H1 (cell line): ENCODE measurements around the gene DOCK8. TPM values are rescaled to one million over a fixed set of nuclear protein-coding genes. Genes with fewer than 3 reads are reported as not detected.

ENCODE experiments used
- CTCF ChIA-PET: fragments of 300-600 bp; sonication (Branson Sonifier 250); formaldehyde crosslinking; loops from one replicate; lab custom pipeline; 2021; ENCODE audit not compliant: partially characterized antibody; lab: Charles Lee
- POLR2A ChIA-PET: fragments of 300-600 bp; sonication (Branson Sonifier 250); formaldehyde crosslinking; loops from one replicate; lab custom pipeline; 2021; ENCODE audit warnings: inconsistent platforms; ENCODE audit not compliant: partially characterized antibody; lab: Charles Lee
- DNase-seq, 2 experiments: peaks; one replicate each; pipeline versions ENCODE4 v3.0.0 to v3.0.0-alpha.2; 2010 to 2022; ENCODE audit warnings: low spot score in 2 of 2, low read depth in 1 of 2, mixed read lengths in 1 of 2
- FAIRE-seq: peaks from 2 replicates; lab custom pipeline; 2011; peaks lifted over from hg19 to GRCh38; lab: Jason Lieb, UNC
- H2AFZ ChIP-seq: 2 replicates; pipeline ENCODE4 v1.8.1; 2012; ENCODE audit warnings: low read length, inconsistent platforms
- H2AK5ac ChIP-seq: 2 replicates; pipeline ENCODE4 v1.6.1; 2013; ENCODE audit warnings: low read depth, low read length
- H2BK120ac ChIP-seq: replicated peaks from 2 replicates; pipeline ENCODE3; 2013; ENCODE audit warnings: low read depth, low read length, inconsistent platforms
- H2BK12ac ChIP-seq: 2 replicates; pipeline ENCODE4 v1.6.1; 2013; ENCODE audit warnings: low read depth, low read length
- H2BK15ac ChIP-seq: 2 replicates; pipeline ENCODE4 v1.6.1; 2013; ENCODE audit warnings: low read length
- H2BK20ac ChIP-seq: 2 replicates; pipeline ENCODE4 v1.6.1; 2013; ENCODE audit warnings: low read length
- H2BK5ac ChIP-seq: 2 replicates; pipeline ENCODE4 v1.6.1; 2013; ENCODE audit warnings: low read depth, low read length
- H3K14ac ChIP-seq: 2 replicates; pipeline ENCODE4 v1.6.1; 2013; ENCODE audit warnings: inconsistent platforms; ENCODE audit not compliant: insufficient read length
- H3K18ac ChIP-seq: 2 replicates; pipeline ENCODE4 v1.6.1; 2013; ENCODE audit warnings: low read length; ENCODE audit errors: extremely low read depth
- H3K23ac ChIP-seq: 2 replicates; pipeline ENCODE4 v1.6.1; 2013; ENCODE audit warnings: inconsistent platforms; ENCODE audit not compliant: insufficient read length
- H3K23me2 ChIP-seq: 2 replicates; pipeline ENCODE4 v1.6.1; 2013; ENCODE audit warnings: low read depth, low read length
- H3K27ac ChIP-seq: 2 replicates; pipeline ENCODE4 v1.6.1; 2011; ENCODE audit warnings: low read depth, low read length, inconsistent platforms
- H3K27me3 ChIP-seq, 4 experiments: replicated peaks in 1 of 4; 1 replicate in 1 of 4; 2 replicates in 3 of 4; pipeline versions ENCODE4 v1.6.1 to v1.8.1; 2011 to 2013; ENCODE audit warnings: low read length in 3 of 4, mild to moderate bottlenecking in 3 of 4, inconsistent platforms in 2 of 4, mixed read lengths in 2 of 4, moderate library complexity in 1 of 4; ENCODE audit not compliant: control insufficient read depth in 3 of 4, insufficient read depth in 3 of 4; ENCODE audit errors: extremely low read depth in 1 of 4
- H3K36me3 ChIP-seq, 4 experiments: 2 replicates each; pipeline versions ENCODE4 v1.6.1 to v1.8.1; 2011 to 2013; ENCODE audit warnings: mild to moderate bottlenecking in 4 of 4, low read length in 3 of 4, moderate library complexity in 2 of 4, control low read depth in 1 of 4, inconsistent platforms in 1 of 4; ENCODE audit not compliant: insufficient read depth in 4 of 4, control insufficient read depth in 2 of 4
- H3K4ac ChIP-seq: replicated peaks from 2 replicates; pipeline ENCODE3; 2013; ENCODE audit warnings: low read length, low read depth, mixed read lengths, inconsistent platforms; ENCODE audit not compliant: insufficient read length
- H3K4me1 ChIP-seq, 4 experiments: replicated peaks in 1 of 4; 1 replicate in 1 of 4; 2 replicates in 3 of 4; pipeline versions ENCODE4 v1.6.1 to v1.8.1; 2011 to 2013; ENCODE audit warnings: low read length in 3 of 4, inconsistent platforms in 2 of 4, mixed read lengths in 1 of 4; ENCODE audit not compliant: insufficient read depth in 4 of 4, control insufficient read depth in 3 of 4
- H3K4me2 ChIP-seq, 2 experiments: 2 replicates each; pipeline versions ENCODE4 v1.6.1 to v1.8.1; 2011 to 2013; ENCODE audit warnings: low read depth in 2 of 2, low read length in 2 of 2, control low read depth in 1 of 2, inconsistent platforms in 1 of 2, mild to moderate bottlenecking in 1 of 2; ENCODE audit not compliant: insufficient read depth in 1 of 2
- H3K4me3 ChIP-seq, 4 experiments: fragments of 200-600, 300-600 bp in 1 of 4; sonication (generic), shearing (Covaris generic), sonication (Bioruptor Twin) in 1 of 4; 2 replicates each; pipeline versions ENCODE4 v1.5.1 to v1.8.1; 2011 to 2016; ENCODE audit warnings: low read length in 4 of 4, low read depth in 3 of 4, control low read depth in 2 of 4, inconsistent platforms in 2 of 4, mild to moderate bottlenecking in 2 of 4, mixed read lengths in 1 of 4, moderate library complexity in 1 of 4; ENCODE audit not compliant: insufficient read depth in 2 of 4; ENCODE audit errors: extremely low read depth in 1 of 4
- H3K56ac ChIP-seq: replicated peaks from 2 replicates; pipeline ENCODE3; 2013; ENCODE audit warnings: low read depth, mild to moderate bottlenecking, mixed read lengths, low read length, inconsistent platforms; ENCODE audit not compliant: insufficient read length
- H3K79me1 ChIP-seq: 2 replicates; pipeline ENCODE4 v1.6.1; 2013; ENCODE audit warnings: low read depth, low read length, control low read depth
- H3K79me2 ChIP-seq, 2 experiments: 2 replicates each; pipeline versions ENCODE4 v1.6.1 to v1.8.1; 2012 to 2013; ENCODE audit warnings: low read length in 2 of 2, mild to moderate bottlenecking in 2 of 2, inconsistent platforms in 1 of 2; ENCODE audit not compliant: insufficient read depth in 2 of 2, control insufficient read depth in 1 of 2
- H3K9ac ChIP-seq, 4 experiments: replicated peaks in 1 of 4; 1 replicate in 1 of 4; 2 replicates in 3 of 4; pipeline versions ENCODE4 v1.6.1 to v1.8.1; 2011 to 2013; ENCODE audit warnings: low read depth in 3 of 4, low read length in 3 of 4, control low read depth in 2 of 4, mild to moderate bottlenecking in 2 of 4, moderate library complexity in 2 of 4, inconsistent platforms in 1 of 4; ENCODE audit errors: extremely low read depth in 1 of 4
- H3K9me3 ChIP-seq, 2 experiments: 2 replicates each; pipeline versions ENCODE4 v1.6.1 to v1.8.1; 2012 to 2013; ENCODE audit warnings: mild to moderate bottlenecking in 2 of 2, moderate library complexity in 2 of 2, control low read depth in 1 of 2, inconsistent platforms in 1 of 2, low read depth in 1 of 2, low read length in 1 of 2, mixed read lengths in 1 of 2; ENCODE audit not compliant: insufficient read depth in 2 of 2
- H4K20me1 ChIP-seq, 2 experiments: replicated peaks in 1 of 2; 2 replicates each; pipeline versions ENCODE3 to v1.8.1; 2011 to 2013; ENCODE audit warnings: inconsistent platforms in 2 of 2, low read length in 2 of 2, mild to moderate bottlenecking in 1 of 2; ENCODE audit not compliant: insufficient read depth in 2 of 2, control insufficient read depth in 1 of 2
- H4K5ac ChIP-seq: 2 replicates; pipeline ENCODE4 v1.6.1; 2013; ENCODE audit warnings: low read length, low read depth, mixed read lengths, inconsistent platforms; ENCODE audit not compliant: insufficient read length
- H4K8ac ChIP-seq: 2 replicates; pipeline ENCODE4 v1.8.0; 2013; ENCODE audit warnings: mild to moderate bottlenecking, moderate library complexity, low read length, inconsistent platforms; ENCODE audit not compliant: insufficient read depth; ENCODE audit errors: extremely low read depth
- H4K91ac ChIP-seq: replicated peaks from 2 replicates; pipeline ENCODE3; 2013; ENCODE audit warnings: low read length, mixed read lengths, inconsistent platforms; ENCODE audit not compliant: insufficient read length
- BRCA1 ChIP-seq: IDR thresholded peaks from 2 replicates; pipeline ENCODE4 v1.6.1; 2012; ENCODE audit warnings: low read depth, low read length, improper control_type of control experiment
- ZNF274 ChIP-seq: IDR thresholded peaks from 2 replicates; pipeline ENCODE4 v1.7.0; 2012; ENCODE audit warnings: low read length, borderline replicate concordance; ENCODE audit errors: extremely low read depth
- WGBS, 2 experiments: shearing (Covaris generic) in 1 of 2; methylation state at CpG; one replicate each; pipeline versions ENCODE4 v1.1.6 to v1.1.7; 2013 to 2015; ENCODE audit warnings: low lambda C conversion rate in 2 of 2, mixed read lengths in 2 of 2, inconsistent platforms in 1 of 2, low coverage in 1 of 2, missing lambda C conversion rate in 1 of 2; ENCODE audit not compliant: insufficient replicate concordance in 2 of 2, insufficient coverage in 1 of 2, insufficient read length in 1 of 2; ENCODE audit errors: extremely low coverage in 1 of 2, missing lambda C conversion rate in 1 of 2; 5-methylcytosine and 5-hydroxymethylcytosine counted together
- polyA plus RNA-seq, 7 experiments: library from polyadenylated mRNA; depleted of rRNA in 3 of 7; stranded (reverse) in 5 of 7; unstranded in 2 of 7; fragments of >200 nt in 5 of 7; fragments of 200-250 nt in 2 of 7; gene quantifications; 1 replicate in 5 of 7; 2 replicates in 1 of 7; 4 replicates in 1 of 7; pipeline versions ENCODE4 v1.2.1 to v1.2.3, GENCODE V29; 2011 to 2013; ENCODE audit warnings: missing spikeins in 2 of 7, mixed read lengths in 2 of 7
- total RNA-seq: library from RNA; stranded (reverse); fragmentation: NEBNext Ultra II Directional; extraction: Animal tissue kit (Norgen Biotek cat#: 25700); gene quantifications from 2 replicates; pipeline ENCODE4 v1.2.1, GENCODE V29; 2021

The DOCK8 gene
- total and polyA plus RNA-seq, 2 of the 8 experiments (the other 6 are each of a cell fraction or from before 2014, with no cell fraction given): 0.57 to 2.0 TPM

DNA sequence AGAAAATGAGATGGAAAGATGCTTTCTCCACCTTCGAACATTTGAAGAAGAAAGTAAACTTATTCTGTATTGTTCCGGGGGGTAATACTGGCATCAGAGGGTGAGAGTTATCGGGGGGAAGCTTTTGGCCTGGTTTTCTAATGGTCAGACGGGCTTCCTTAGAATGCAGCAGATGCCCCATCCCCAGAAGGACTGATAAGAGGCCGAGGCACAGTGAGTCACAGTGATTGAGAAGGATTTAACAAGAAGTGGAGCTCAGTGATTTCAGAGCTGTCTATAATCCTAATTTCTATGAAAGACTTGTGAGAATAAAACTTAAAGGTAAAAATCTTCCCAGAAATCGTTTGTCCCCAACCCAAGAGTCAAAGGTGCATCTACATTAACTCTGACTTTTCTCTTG is 123.9 kb downstream of the DOCK8 start:
- no peak overlapping the region for H4K8ac ChIP-seq
- 88% methylated on average over 6 of the region's 6 CpGs; no CpG with 5 or more reads in 1 of the 2 experiments for WGBS, 2 experiments
- no peak overlapping the region for H3K18ac ChIP-seq
- DNase-seq (no peak), FAIRE-seq (no peak)
- no peaks in the 10 kb centered on the region for H3K36me3 ChIP-seq
- no peak overlapping the region for H4K91ac ChIP-seq
- peaks cover 0 to 2% (median 0%) of the 10 kb centered on the region in 4 experiments; a peak in 1 of 7 replicates for H3K4me1 ChIP-seq
- no peak overlapping the region for H2BK120ac ChIP-seq
- no peak overlapping the region for H3K4me3 ChIP-seq
- ChIA-PET POLR2A (no interaction called here), CTCF (interaction anchor here (1.2 kb wide), 1 partner anchor 9 kb away, joined by 5 read pairs; no protein-coding TSS in a partner anchor)
- H3K9me3 ChIP-seq: no peaks in the 10 kb centered on the region
- no peak overlapping the region for H2AFZ ChIP-seq
- no peak overlapping the region for H3K23ac ChIP-seq
- H3K9ac ChIP-seq: no peak overlapping the region
- no peak overlapping the region for H2BK20ac ChIP-seq
- no peaks in the 10 kb centered on the region; the same call in 1 of the 2 replicates for H3K23me2 ChIP-seq
- H2BK5ac ChIP-seq: no peak overlapping the region
- H3K14ac ChIP-seq: no peak overlapping the region
- no peaks in the 10 kb centered on the region for H3K79me2 ChIP-seq
- no peak overlapping the region for H3K4me2 ChIP-seq
- no peaks in the 10 kb centered on the region for H3K27me3 ChIP-seq
- H2AK5ac ChIP-seq: no peak overlapping the region
- no peak overlapping the region for H4K5ac ChIP-seq
- no peak overlapping the region for H3K27ac ChIP-seq
- H2BK12ac ChIP-seq: no peak overlapping the region
- no peaks in the 10 kb centered on the region for H3K79me1 ChIP-seq
- no peak overlapping the region for H2BK15ac ChIP-seq
- TF ChIP-seq BRCA1 (no peak), ZNF274 (no peak)
- H3K56ac ChIP-seq: no peak overlapping the region
- no peak overlapping the region for H3K4ac ChIP-seq
- H4K20me1 ChIP-seq: no peaks in the 10 kb centered on the region
